Measurements from ENCODE around the gene OR2A12.

Gene OR2A12, protein sequence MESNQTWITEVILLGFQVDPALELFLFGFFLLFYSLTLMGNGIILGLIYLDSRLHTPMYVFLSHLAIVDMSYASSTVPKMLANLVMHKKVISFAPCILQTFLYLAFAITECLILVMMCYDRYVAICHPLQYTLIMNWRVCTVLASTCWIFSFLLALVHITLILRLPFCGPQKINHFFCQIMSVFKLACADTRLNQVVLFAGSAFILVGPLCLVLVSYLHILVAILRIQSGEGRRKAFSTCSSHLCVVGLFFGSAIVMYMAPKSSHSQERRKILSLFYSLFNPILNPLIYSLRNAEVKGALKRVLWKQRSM

GRCh38 chr7:144085978-144086377 is at the start of gene OR2A12:
TSS of gene OR2A12 (plus strand) at chr7:144086278. CDS start at chr7:144095108, 8,830 bp downstream.
- no peak for TF ChIP-seq CTCF (IDR thresholded peaks at IDR 0.05; ENCODE audit: borderline replicate concordance, insufficient read depth, low read depth, low read length)

GRCh38 chr7:144036302-144036885 is 49.7 kb upstream of the OR2A12 start:
- TF ChIP-seq CTCF (IDR thresholded peaks at IDR 0.05; ENCODE audit: borderline replicate concordance, insufficient read depth, low read depth, low read length) = no peak
- no peak overlapping the region for H3K4me3 ChIP-seq (ENCODE audit: low read depth, low read length)

More at GRCh38 chr7:144085978-144086377, at the start of gene OR2A12:
- H3K4me3 ChIP-seq (ENCODE audit: low read depth, low read length) = no peak within 1 kb of the TSS

DNA sequence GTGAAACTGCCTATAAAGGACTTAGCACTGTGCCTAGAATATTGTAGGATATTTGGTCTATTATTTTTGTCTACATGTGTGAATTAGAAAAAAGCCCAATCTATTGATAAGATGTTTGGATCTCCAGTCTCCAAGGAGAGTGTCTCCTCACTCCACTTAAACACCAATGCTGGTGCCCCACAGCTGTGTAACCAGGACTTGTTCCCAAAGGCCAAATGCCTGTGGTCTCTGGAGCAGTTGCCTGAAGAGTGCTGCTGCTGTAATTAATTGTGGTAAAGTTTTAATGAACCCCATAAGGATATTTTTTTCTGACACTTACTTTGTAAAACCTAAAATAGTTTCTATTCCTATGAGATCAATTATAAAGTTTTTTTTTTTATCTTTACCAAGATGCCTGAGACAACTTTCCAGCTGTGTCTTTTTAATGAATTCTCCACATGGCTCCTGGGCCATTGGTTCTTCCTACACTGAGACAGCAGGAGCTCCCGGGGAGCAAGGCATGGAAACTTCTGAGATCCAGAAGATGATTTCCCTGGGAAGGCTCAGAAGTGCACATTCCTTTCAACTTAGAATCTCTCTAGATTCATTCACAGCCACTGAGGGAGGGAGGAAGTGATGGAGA is 48.6 kb upstream of the OR2A12 start:
- no peak overlapping the region for H3K4me3 ChIP-seq (ENCODE audit: low read depth, low read length)
- no peak for TF ChIP-seq CTCF (IDR thresholded peaks at IDR 0.05; ENCODE audit: borderline replicate concordance, insufficient read depth, low read depth, low read length)

DNA sequence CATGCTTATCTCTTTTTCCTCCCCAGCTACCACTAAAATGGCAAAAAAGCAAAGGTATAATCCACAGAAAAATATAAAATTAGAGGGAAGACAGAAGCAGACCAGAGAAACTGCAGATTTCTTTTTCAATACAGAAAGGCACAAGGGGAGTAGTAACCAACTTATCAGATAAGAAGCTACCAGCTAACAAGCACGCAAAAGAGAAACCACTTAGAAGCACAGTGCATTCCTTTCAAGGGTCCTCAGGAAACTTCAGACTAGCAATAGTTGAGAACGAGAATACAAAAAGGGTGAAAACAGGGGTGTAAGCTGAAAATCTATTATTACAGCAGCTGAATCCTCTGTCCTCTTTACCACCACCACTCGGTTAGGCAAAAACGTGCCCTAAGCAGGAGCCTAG is 47.2 kb upstream of the OR2A12 start:
- no peak for TF ChIP-seq CTCF (IDR thresholded peaks at IDR 0.05; ENCODE audit: borderline replicate concordance, insufficient read depth, low read depth, low read length)
- no peak overlapping the region for H3K4me3 ChIP-seq (ENCODE audit: low read depth, low read length)

DNA sequence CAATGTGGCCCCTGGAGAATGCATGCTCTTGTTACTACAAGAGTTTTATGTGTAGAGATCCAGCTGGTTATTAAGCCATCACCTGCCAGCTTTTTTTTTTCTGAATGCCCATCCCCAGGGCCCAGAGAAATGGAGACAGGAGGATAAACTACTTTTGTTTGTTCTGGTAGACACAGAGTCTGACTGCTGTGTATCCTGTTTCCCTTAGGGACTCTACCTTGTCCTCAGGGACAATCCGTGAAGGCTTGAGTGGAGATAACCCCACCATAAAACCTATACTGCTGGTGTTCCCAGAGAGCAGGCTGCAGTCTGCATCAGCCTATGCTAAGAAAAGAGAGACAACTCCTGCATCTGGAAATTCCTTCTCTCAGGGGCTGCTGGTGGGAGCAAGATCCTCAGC is 37.4 kb upstream of the OR2A12 start, which contains the start of gene OR2A5:
OR2A5 (plus strand) TSS at position 301 of the 400 bp plus-strand sequence. CDS start 1,454 bp downstream, outside the sequence.
- H3K4me3 ChIP-seq (ENCODE audit: low read depth, low read length) = no peak within 1 kb of the TSS
- TF ChIP-seq CTCF (IDR thresholded peaks at IDR 0.05; ENCODE audit: borderline replicate concordance, insufficient read depth, low read depth, low read length) = no peak

- TF ChIP-seq CTCF (IDR thresholded peaks at IDR 0.05; ENCODE audit: borderline replicate concordance, insufficient read depth, low read depth, low read length) = no peak
- H3K4me3 ChIP-seq (ENCODE audit: low read depth, low read length) = no peak overlapping the region
Measured at GRCh38 chr7:144049491-144049890, 36.6 kb upstream of the OR2A12 start.
